Measurements from ENCODE around the gene KIF1B.

DNA sequence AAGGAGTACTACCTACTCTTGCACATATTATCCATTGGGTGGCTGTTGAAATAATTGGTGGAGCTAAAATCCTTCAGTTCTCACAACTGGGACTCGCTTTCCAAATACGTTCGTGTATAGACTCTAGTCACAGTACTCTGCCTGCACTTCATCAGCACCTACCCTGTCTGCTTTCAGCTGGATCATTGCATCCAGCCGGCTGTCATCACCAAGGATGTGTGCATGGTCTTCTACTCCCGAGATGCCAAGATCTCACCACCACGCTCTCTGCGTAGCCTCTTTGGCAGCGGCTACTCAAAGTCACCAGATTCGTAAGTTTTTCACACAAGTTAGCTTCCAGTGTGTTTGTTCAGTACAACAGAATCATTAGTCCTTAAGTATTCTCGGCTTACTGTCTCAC, 151.1 kb downstream of the KIF1B start:
- TF ChIP-seq, protein P1, sequence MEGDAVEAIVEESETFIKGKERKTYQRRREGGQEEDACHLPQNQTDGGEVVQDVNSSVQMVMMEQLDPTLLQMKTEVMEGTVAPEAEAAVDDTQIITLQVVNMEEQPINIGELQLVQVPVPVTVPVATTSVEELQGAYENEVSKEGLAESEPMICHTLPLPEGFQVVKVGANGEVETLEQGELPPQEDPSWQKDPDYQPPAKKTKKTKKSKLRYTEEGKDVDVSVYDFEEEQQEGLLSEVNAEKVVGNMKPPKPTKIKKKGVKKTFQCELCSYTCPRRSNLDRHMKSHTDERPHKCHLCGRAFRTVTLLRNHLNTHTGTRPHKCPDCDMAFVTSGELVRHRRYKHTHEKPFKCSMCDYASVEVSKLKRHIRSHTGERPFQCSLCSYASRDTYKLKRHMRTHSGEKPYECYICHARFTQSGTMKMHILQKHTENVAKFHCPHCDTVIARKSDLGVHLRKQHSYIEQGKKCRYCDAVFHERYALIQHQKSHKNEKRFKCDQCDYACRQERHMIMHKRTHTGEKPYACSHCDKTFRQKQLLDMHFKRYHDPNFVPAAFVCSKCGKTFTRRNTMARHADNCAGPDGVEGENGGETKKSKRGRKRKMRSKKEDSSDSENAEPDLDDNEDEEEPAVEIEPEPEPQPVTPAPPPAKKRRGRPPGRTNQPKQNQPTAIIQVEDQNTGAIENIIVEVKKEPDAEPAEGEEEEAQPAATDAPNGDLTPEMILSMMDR (IDR thresholded peaks at IDR 0.05): no peak
- TF ChIP-seq ZFX (IDR thresholded peaks at IDR 0.05; ENCODE audit: borderline replicate concordance): no peak

Measured in 22Rv1 (cell line).